Measurements from ENCODE around the gene CEP70. TPM values are rescaled to one million over a fixed set of nuclear protein-coding genes. Genes with fewer than 3 reads are reported as not detected.

CEP70 gene
- total RNA-seq, 2 donors from 2014 or later = 5.6 to 10.6 TPM

- H3K27me3 Mint-ChIP-seq = peaks cover 7% of the 10 kb centered on the region
- no peak for ATAC-seq (replicated peaks)
- H3K9me3 Mint-ChIP-seq = no peaks in the 10 kb centered on the region
- H3K27ac Mint-ChIP-seq = no peak overlapping the region
- H3K4me3 Mint-ChIP-seq = no peak overlapping the region
- H3K4me1 Mint-ChIP-seq = no peaks in the 10 kb centered on the region
- H3K36me3 Mint-ChIP-seq (ENCODE audit: low read depth) = no peaks in the 10 kb centered on the region
Observed at GRCh38 chr3:138477801-138478200, 116.3 kb downstream of the CEP70 start.

GRCh38 chr3:138477120-138477519 lies 116.9 kb downstream of the CEP70 start:
- ATAC-seq (replicated peaks) = no peak
- Mint-ChIP-seq H3K36me3 (ENCODE audit: low read depth) (no peaks in the 10 kb centered on the region), H3K4me3 (no peak overlapping the region), H3K27me3 (peaks cover 7% of the 10 kb centered on the region), H3K4me1 (no peaks in the 10 kb centered on the region), H3K27ac (no peak overlapping the region), H3K9me3 (no peaks in the 10 kb centered on the region)

GRCh38 chr3:138476526-138476925 lies 117.5 kb downstream of the CEP70 start:
- H3K36me3 Mint-ChIP-seq (ENCODE audit: low read depth) = no peaks in the 10 kb centered on the region
- no peak for ATAC-seq (replicated peaks)
- no peak overlapping the region for H3K4me3 Mint-ChIP-seq
- H3K27ac Mint-ChIP-seq = no peak overlapping the region
- H3K4me1 Mint-ChIP-seq = no peaks in the 10 kb centered on the region
- peaks cover 7% of the 10 kb centered on the region for H3K27me3 Mint-ChIP-seq
- H3K9me3 Mint-ChIP-seq = no peaks in the 10 kb centered on the region

- no peak overlapping the region for H3K4me3 Mint-ChIP-seq
- no peaks in the 10 kb centered on the region for H3K4me1 Mint-ChIP-seq
- H3K36me3 Mint-ChIP-seq (ENCODE audit: low read depth) = no peaks in the 10 kb centered on the region
- no peak for ATAC-seq (replicated peaks)
- H3K27ac Mint-ChIP-seq = no peak overlapping the region
- H3K9me3 Mint-ChIP-seq = no peaks in the 10 kb centered on the region
- peaks cover 4% of the 10 kb centered on the region for H3K27me3 Mint-ChIP-seq
Observed at GRCh38 chr3:138474163-138474562, 119.9 kb downstream of the CEP70 start.

GRCh38 chr3:138473391-138473790 lies 120.7 kb downstream of the CEP70 start:
- Mint-ChIP-seq H3K27ac (no peak overlapping the region), H3K4me1 (no peaks in the 10 kb centered on the region), H3K4me3 (no peak overlapping the region), H3K9me3 (no peaks in the 10 kb centered on the region), H3K36me3 (ENCODE audit: low read depth) (no peaks in the 10 kb centered on the region), H3K27me3 (peaks cover 4% of the 10 kb centered on the region)
- ATAC-seq (replicated peaks) = no peak

GRCh38 chr3:138472141-138472825 lies 121.8 kb downstream of the CEP70 start:
- Mint-ChIP-seq H3K27me3 (no peaks in the 10 kb centered on the region), H3K4me3 (no peak overlapping the region), H3K4me1 (no peaks in the 10 kb centered on the region), H3K9me3 (no peaks in the 10 kb centered on the region), H3K36me3 (ENCODE audit: low read depth) (no peaks in the 10 kb centered on the region), H3K27ac (no peak overlapping the region)
- ATAC-seq (replicated peaks) = no peak

- Mint-ChIP-seq H3K9me3 (no peaks in the 10 kb centered on the region), H3K36me3 (ENCODE audit: low read depth) (no peaks in the 10 kb centered on the region), H3K4me3 (no peak overlapping the region), H3K4me1 (no peaks in the 10 kb centered on the region), H3K27me3 (no peaks in the 10 kb centered on the region), H3K27ac (no peak overlapping the region)
- ATAC-seq (replicated peaks) = no peak
Observed at GRCh38 chr3:138471481-138471880, 122.6 kb downstream of the CEP70 start.

- H3K36me3 Mint-ChIP-seq (ENCODE audit: low read depth) = no peaks in the 10 kb centered on the region
- no peak overlapping the region for H3K4me3 Mint-ChIP-seq
- no peaks in the 10 kb centered on the region for H3K9me3 Mint-ChIP-seq
- H3K27me3 Mint-ChIP-seq = no peaks in the 10 kb centered on the region
- ATAC-seq (replicated peaks) = no peak
- H3K27ac Mint-ChIP-seq = no peak overlapping the region
- no peaks in the 10 kb centered on the region for H3K4me1 Mint-ChIP-seq
Observed at GRCh38 chr3:138470687-138471086, 123.4 kb downstream of the CEP70 start.

GRCh38 chr3:138469874-138470273 lies 124.2 kb downstream of the CEP70 start:
- H3K27me3 Mint-ChIP-seq = no peaks in the 10 kb centered on the region
- ATAC-seq (replicated peaks) = no peak

GRCh38 chr3:138468886-138469285 lies 125.2 kb downstream of the CEP70 start:
- Mint-ChIP-seq H3K4me3 (no peak overlapping the region), H3K9me3 (no peaks in the 10 kb centered on the region), H3K4me1 (no peaks in the 10 kb centered on the region), H3K36me3 (ENCODE audit: low read depth) (no peaks in the 10 kb centered on the region), H3K27ac (no peak overlapping the region), H3K27me3 (no peaks in the 10 kb centered on the region)
- no peak for ATAC-seq (replicated peaks)

More at GRCh38 chr3:138469874-138470273, 124.2 kb downstream of the CEP70 start:
- H3K27ac Mint-ChIP-seq = no peak overlapping the region
- no peaks in the 10 kb centered on the region for H3K4me1 Mint-ChIP-seq
- no peak overlapping the region for H3K4me3 Mint-ChIP-seq
- no peaks in the 10 kb centered on the region for H3K36me3 Mint-ChIP-seq (ENCODE audit: low read depth)
- H3K9me3 Mint-ChIP-seq = no peaks in the 10 kb centered on the region

- Mint-ChIP-seq H3K27me3 (no peaks in the 10 kb centered on the region), H3K4me1 (no peaks in the 10 kb centered on the region), H3K36me3 (ENCODE audit: low read depth) (no peaks in the 10 kb centered on the region), H3K9me3 (no peaks in the 10 kb centered on the region), H3K4me3 (no peak overlapping the region), H3K27ac (no peak overlapping the region)
- no peak for ATAC-seq (replicated peaks)
Observed at GRCh38 chr3:138468451-138468850, 125.6 kb downstream of the CEP70 start.

GRCh38 chr3:138467931-138468330 lies 126.1 kb downstream of the CEP70 start:
- H3K27ac Mint-ChIP-seq = no peak overlapping the region
- no peaks in the 10 kb centered on the region for H3K36me3 Mint-ChIP-seq (ENCODE audit: low read depth)
- H3K4me3 Mint-ChIP-seq = no peak overlapping the region
- no peak for ATAC-seq (replicated peaks)
- no peaks in the 10 kb centered on the region for H3K27me3 Mint-ChIP-seq
- no peaks in the 10 kb centered on the region for H3K4me1 Mint-ChIP-seq
- no peaks in the 10 kb centered on the region for H3K9me3 Mint-ChIP-seq

GRCh38 chr3:138465925-138466324 lies 128.1 kb downstream of the CEP70 start:
- no peaks in the 10 kb centered on the region for H3K27me3 Mint-ChIP-seq
- H3K4me1 Mint-ChIP-seq = no peaks in the 10 kb centered on the region
- no peaks in the 10 kb centered on the region for H3K36me3 Mint-ChIP-seq (ENCODE audit: low read depth)
- H3K27ac Mint-ChIP-seq = no peak overlapping the region
- no peak for ATAC-seq (replicated peaks)
- H3K4me3 Mint-ChIP-seq = no peak overlapping the region
- H3K9me3 Mint-ChIP-seq = no peaks in the 10 kb centered on the region

- Mint-ChIP-seq H3K36me3 (ENCODE audit: low read depth) (no peaks in the 10 kb centered on the region), H3K27me3 (no peaks in the 10 kb centered on the region), H3K4me3 (no peak overlapping the region), H3K27ac (no peak overlapping the region), H3K9me3 (no peaks in the 10 kb centered on the region), H3K4me1 (no peaks in the 10 kb centered on the region)
- ATAC-seq (replicated peaks) = no peak
Observed at GRCh38 chr3:138465451-138465850, 128.6 kb downstream of the CEP70 start.

- no peaks in the 10 kb centered on the region for H3K36me3 Mint-ChIP-seq (ENCODE audit: low read depth)
Observed at GRCh38 chr3:138464491-138464860, 129.6 kb downstream of the CEP70 start.

More at GRCh38 chr3:138464491-138464860, 129.6 kb downstream of the CEP70 start:
- Mint-ChIP-seq H3K4me3 (no peak overlapping the region), H3K27me3 (no peaks in the 10 kb centered on the region), H3K9me3 (no peaks in the 10 kb centered on the region), H3K4me1 (no peaks in the 10 kb centered on the region), H3K27ac (no peak overlapping the region)
- no peak for ATAC-seq (replicated peaks)
